Measurements from ENCODE around the gene FOXJ1. TPM values are rescaled to one million over a fixed set of nuclear protein-coding genes. Genes with fewer than 3 reads are reported as not detected.

The FOXJ1 gene
- total and polyA plus RNA-seq, 2 experiments from 2014 or later, result 1.1 to 1.6 TPM

DNA sequence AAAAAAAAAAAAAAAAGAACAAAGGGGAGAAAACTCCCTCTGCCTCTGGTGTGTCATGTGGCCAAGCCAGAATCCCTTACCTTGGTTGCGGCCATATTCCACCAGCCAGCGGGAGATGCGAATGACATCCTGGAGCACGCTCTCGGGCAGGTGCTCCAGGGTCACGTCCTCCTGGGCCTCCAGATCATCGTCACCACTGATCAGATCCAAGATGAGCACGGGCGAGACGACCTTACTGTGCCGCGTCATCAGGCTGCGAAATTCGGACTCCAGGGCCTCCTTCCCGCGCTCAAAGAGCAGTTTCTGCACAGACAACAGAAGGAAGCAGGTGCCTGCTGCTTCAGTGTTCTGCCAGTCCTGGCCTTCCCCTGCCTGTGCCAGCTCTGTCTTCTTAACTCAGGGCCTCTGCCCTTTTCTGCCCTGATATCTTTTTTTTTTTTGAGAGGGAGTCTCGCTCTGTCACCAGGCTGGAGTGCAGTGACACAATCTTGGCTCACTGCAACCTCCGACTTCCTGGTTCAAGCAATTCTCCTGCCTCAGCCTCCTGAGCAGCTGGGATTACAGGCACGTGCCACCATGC, 43.2 kb downstream of the FOXJ1 start:
- H2AFZ ChIP-seq, result no peak overlapping the region
- H3K79me2 ChIP-seq, result peaks cover 15% of the 10 kb centered on the region
- H3K4me3 ChIP-seq, result no peak overlapping the region
- H3K36me3 ChIP-seq (replicated peaks; ENCODE audit: insufficient read depth, low read depth), result no peaks in the 10 kb centered on the region
- no peak for DNase-seq (ENCODE audit: low spot score)
- WGBS (ENCODE audit: low lambda C conversion rate, missing lambda C conversion rate), result 96% methylated on average over 19 of the region's 19 CpGs
- H3K9me2 ChIP-seq (replicated peaks; ENCODE audit: insufficient read depth), result no peaks in the 10 kb centered on the region
- H3K27me3 ChIP-seq, result no peaks in the 10 kb centered on the region
- TF ChIP-seq, protein P1, sequence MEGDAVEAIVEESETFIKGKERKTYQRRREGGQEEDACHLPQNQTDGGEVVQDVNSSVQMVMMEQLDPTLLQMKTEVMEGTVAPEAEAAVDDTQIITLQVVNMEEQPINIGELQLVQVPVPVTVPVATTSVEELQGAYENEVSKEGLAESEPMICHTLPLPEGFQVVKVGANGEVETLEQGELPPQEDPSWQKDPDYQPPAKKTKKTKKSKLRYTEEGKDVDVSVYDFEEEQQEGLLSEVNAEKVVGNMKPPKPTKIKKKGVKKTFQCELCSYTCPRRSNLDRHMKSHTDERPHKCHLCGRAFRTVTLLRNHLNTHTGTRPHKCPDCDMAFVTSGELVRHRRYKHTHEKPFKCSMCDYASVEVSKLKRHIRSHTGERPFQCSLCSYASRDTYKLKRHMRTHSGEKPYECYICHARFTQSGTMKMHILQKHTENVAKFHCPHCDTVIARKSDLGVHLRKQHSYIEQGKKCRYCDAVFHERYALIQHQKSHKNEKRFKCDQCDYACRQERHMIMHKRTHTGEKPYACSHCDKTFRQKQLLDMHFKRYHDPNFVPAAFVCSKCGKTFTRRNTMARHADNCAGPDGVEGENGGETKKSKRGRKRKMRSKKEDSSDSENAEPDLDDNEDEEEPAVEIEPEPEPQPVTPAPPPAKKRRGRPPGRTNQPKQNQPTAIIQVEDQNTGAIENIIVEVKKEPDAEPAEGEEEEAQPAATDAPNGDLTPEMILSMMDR (IDR thresholded peaks at IDR 0.05; ENCODE audit: poor library complexity), result no peak
- TF ChIP-seq EZH2phosphoT487 (IDR thresholded peaks at IDR 0.05; ENCODE audit: low read depth, severe bottlenecking, unreplicated experiment) (no peak), EZH2 (IDR thresholded peaks at IDR 0.05; ENCODE audit: borderline replicate concordance) (no peak)
- H3K4me1 ChIP-seq (ENCODE audit: insufficient read depth), result peaks cover 8% of the 10 kb centered on the region
- H4K20me1 ChIP-seq (ENCODE audit: insufficient read depth, poor library complexity, severe bottlenecking), result no peaks in the 10 kb centered on the region
- no peak overlapping the region for H3K4me2 ChIP-seq
- H3K27ac ChIP-seq, result no peak overlapping the region
- no peaks in the 10 kb centered on the region for H3K9me3 ChIP-seq (ENCODE audit: low read depth)

DNA sequence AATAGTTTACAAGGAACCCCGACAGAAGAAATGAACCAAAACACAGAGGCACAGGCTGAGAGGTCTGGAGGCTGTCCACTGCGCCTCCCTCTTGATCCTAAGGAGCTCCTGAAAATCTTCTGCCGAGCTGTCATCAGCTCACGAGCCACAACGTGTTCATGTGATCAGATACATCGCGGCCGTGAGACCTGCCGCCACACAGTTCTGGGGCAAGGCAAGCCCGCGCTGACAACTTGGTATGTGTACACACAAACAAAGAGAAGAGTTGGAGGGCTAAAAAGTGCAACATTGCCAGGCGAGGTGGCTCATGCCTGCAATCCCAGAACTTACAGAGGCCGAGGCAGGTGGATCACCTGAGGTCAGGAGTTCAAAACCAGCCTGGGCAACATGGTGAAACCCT, 45.1 kb downstream of the FOXJ1 start:
- no peak for DNase-seq (ENCODE audit: low spot score)
- Histone ChIP-seq H3K4me3 (no peak overlapping the region), H3K27me3 (no peaks in the 10 kb centered on the region), H3K36me3 (replicated peaks; ENCODE audit: insufficient read depth, low read depth) (no peaks in the 10 kb centered on the region), H2AFZ (no peak overlapping the region), H3K79me2 (no peaks in the 10 kb centered on the region), H4K20me1 (ENCODE audit: insufficient read depth, poor library complexity, severe bottlenecking) (no peaks in the 10 kb centered on the region), H3K9me2 (replicated peaks; ENCODE audit: insufficient read depth) (no peaks in the 10 kb centered on the region), H3K4me1 (ENCODE audit: insufficient read depth) (no peaks in the 10 kb centered on the region), H3K9me3 (ENCODE audit: low read depth) (no peaks in the 10 kb centered on the region), H3K27ac (no peak overlapping the region), H3K4me2 (no peak overlapping the region)
- WGBS (ENCODE audit: low lambda C conversion rate, missing lambda C conversion rate), result 93% methylated on average over 13 of the region's 13 CpGs
- TF ChIP-seq, protein P1 (IDR thresholded peaks at IDR 0.05; ENCODE audit: poor library complexity), result no peak
- no peak for TF ChIP-seq EZH2phosphoT487 (IDR thresholded peaks at IDR 0.05; ENCODE audit: low read depth, severe bottlenecking, unreplicated experiment)
- TF ChIP-seq EZH2 (IDR thresholded peaks at IDR 0.05; ENCODE audit: borderline replicate concordance), result no peak

DNA sequence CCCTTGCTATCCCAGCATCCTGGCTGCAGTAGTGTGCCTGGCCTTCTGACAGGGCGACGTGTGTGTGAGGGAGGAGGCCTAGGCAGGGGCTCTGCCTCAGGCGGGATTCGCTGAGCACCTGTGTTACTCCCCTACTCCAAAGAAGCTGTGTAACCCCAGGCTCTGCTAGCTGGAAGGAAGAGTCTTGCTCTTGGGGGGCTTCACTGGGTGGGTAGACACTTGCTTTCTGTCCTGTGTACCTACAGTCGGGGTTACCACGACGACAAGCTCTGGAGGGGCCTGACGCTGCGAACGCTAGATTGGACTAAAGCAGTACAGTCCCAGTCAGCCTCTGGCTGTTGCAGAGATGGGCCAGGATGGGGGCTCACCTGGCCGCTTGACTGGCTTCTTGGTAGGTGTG, 47.0 kb downstream of the FOXJ1 start:
- TF ChIP-seq EZH2phosphoT487 (IDR thresholded peaks at IDR 0.05; ENCODE audit: low read depth, severe bottlenecking, unreplicated experiment) (no peak), EZH2 (IDR thresholded peaks at IDR 0.05; ENCODE audit: borderline replicate concordance) (no peak)
- TF ChIP-seq, protein P1 (IDR thresholded peaks at IDR 0.05; ENCODE audit: poor library complexity), result no peak
- Histone ChIP-seq H4K20me1 (ENCODE audit: insufficient read depth, poor library complexity, severe bottlenecking) (no peaks in the 10 kb centered on the region), H3K9me3 (ENCODE audit: low read depth) (no peaks in the 10 kb centered on the region), H3K9me2 (replicated peaks; ENCODE audit: insufficient read depth) (no peaks in the 10 kb centered on the region), H3K36me3 (replicated peaks; ENCODE audit: insufficient read depth, low read depth) (no peaks in the 10 kb centered on the region), H3K79me2 (no peaks in the 10 kb centered on the region), H3K4me1 (ENCODE audit: insufficient read depth) (no peaks in the 10 kb centered on the region), H3K27me3 (no peaks in the 10 kb centered on the region), H2AFZ (no peak overlapping the region), H3K4me3 (no peak overlapping the region), H3K27ac (no peak overlapping the region), H3K4me2 (no peak overlapping the region)
- WGBS (ENCODE audit: low lambda C conversion rate, missing lambda C conversion rate), result 92% methylated on average over 11 of the region's 11 CpGs
- DNase-seq (ENCODE audit: low spot score), result no peak
